Measurements from ENCODE around the gene LMO4. TPM values are rescaled to one million over a fixed set of nuclear protein-coding genes. Genes with fewer than 3 reads are reported as not detected.

Gene LMO4
- total RNA-seq, 4 donors from 2014 or later = 32.7 to 57.3 (median 52.1) TPM

- WGBS, 2 donors = 0 to 1% methylated on average over 7 to 9 of the region's 60 CpGs
- DNase-seq = peak; percentile 16
- TF ChIP-seq POLR2A (IDR thresholded peaks at IDR 0.05) (peak in 1 of 4 donors; percentile 29), CTCF (IDR thresholded peaks at IDR 0.05) (peak in 3 of 6 experiments; percentile 32 to 37 (median 36))
- no peaks in the 10 kb centered on the region for H3K9me3 ChIP-seq
- H3K4me1 ChIP-seq = peaks cover 27 to 79% (median 34%) of the 10 kb centered on the region in 3 donors
- peaks cover 5 to 30% (median 11%) of the 10 kb centered on the region in 3 donors for H3K36me3 ChIP-seq
- peak overlapping the region; percentile 91 to 100 (median 96) for H3K27ac ChIP-seq
- peak overlapping the region; percentile 57 to 99 (median 90) for H3K4me3 ChIP-seq
- intact Hi-C loops (cut with DNase I) = no loop called here
- no peaks in the 10 kb centered on the region for H3K27me3 ChIP-seq
These were observed 6.7 kb downstream of the LMO4 start for GRCh38 chr1:87335175-87335884.

- WGBS, 2 donors = 35 to 38% methylated on average over 10 of the region's 10 CpGs
- Histone ChIP-seq H3K4me3 (peak overlapping the region; percentile 13 to 99 (median 90)), H3K4me1 (peaks cover 27 to 76% (median 34%) of the 10 kb centered on the region in 3 donors), H3K36me3 (peaks cover 12 to 43% (median 22%) of the 10 kb centered on the region in 3 donors), H3K27ac (peak overlapping the region; percentile 2 to 100 (median 62)), H3K9me3 (no peaks in the 10 kb centered on the region), H3K27me3 (no peaks in the 10 kb centered on the region)
- no peak for DNase-seq
- intact Hi-C loops (cut with DNase I) = no loop called here
- no peak for TF ChIP-seq POLR2A (IDR thresholded peaks at IDR 0.05)
- no peak for TF ChIP-seq CTCF (IDR thresholded peaks at IDR 0.05)
These were observed 8.0 kb downstream of the LMO4 start for GRCh38 chr1:87336623-87337067.

- Histone ChIP-seq H3K27ac (peak overlapping the region in 2 of 4 donors; percentile 7 to 100), H3K9me3 (no peaks in the 10 kb centered on the region), H3K27me3 (no peaks in the 10 kb centered on the region), H3K4me1 (peaks cover 27 to 70% (median 33%) of the 10 kb centered on the region in 3 donors), H3K36me3 (peaks cover 12 to 53% (median 22%) of the 10 kb centered on the region in 3 donors), H3K4me3 (no peak overlapping the region)
- no peak for DNase-seq
- WGBS, 2 donors = 69% methylated on average over 5 of the region's 5 CpGs
- intact Hi-C loops (cut with DNase I) = no loop called here
- TF ChIP-seq CTCF (IDR thresholded peaks at IDR 0.05) (no peak), POLR2A (IDR thresholded peaks at IDR 0.05) (no peak)
These were observed 8.9 kb downstream of the LMO4 start for GRCh38 chr1:87337606-87338005.

- TF ChIP-seq CTCF (IDR thresholded peaks at IDR 0.05) (no peak), POLR2A (IDR thresholded peaks at IDR 0.05) (no peak)
- H3K4me3 ChIP-seq = no peak overlapping the region
- H3K27ac ChIP-seq = no peak overlapping the region
- no peaks in the 10 kb centered on the region for H3K27me3 ChIP-seq
- H3K9me3 ChIP-seq = no peaks in the 10 kb centered on the region
- H3K4me1 ChIP-seq = peaks cover 19 to 70% (median 27%) of the 10 kb centered on the region in 3 donors
- intact Hi-C loops (cut with DNase I) = no loop called here
- 16 to 54% methylated on average over 3 of the region's 3 CpGs for WGBS, 2 donors
- no peak for DNase-seq
- peaks cover 12 to 62% (median 22%) of the 10 kb centered on the region in 3 donors for H3K36me3 ChIP-seq
These were observed 9.9 kb downstream of the LMO4 start for GRCh38 chr1:87338566-87338965.

GRCh38 chr1:87344231-87344630, 15.6 kb downstream of the LMO4 start:
- intact Hi-C loops (cut with DNase I) = no loop called here
- WGBS, 2 donors = 86% methylated on average over 3 of the region's 3 CpGs

More at GRCh38 chr1:87344231-87344630, 15.6 kb downstream of the LMO4 start:
- H3K9me3 ChIP-seq = no peaks in the 10 kb centered on the region
- no peak for DNase-seq
- peaks cover 12 to 82% (median 25%) of the 10 kb centered on the region in 3 donors for H3K36me3 ChIP-seq
- no peak overlapping the region for H3K4me3 ChIP-seq
- TF ChIP-seq POLR2A (IDR thresholded peaks at IDR 0.05) = no peak
- TF ChIP-seq CTCF (IDR thresholded peaks at IDR 0.05) = no peak
- H3K27me3 ChIP-seq = no peaks in the 10 kb centered on the region
- H3K27ac ChIP-seq = no peak overlapping the region
- peaks cover 0 to 35% (median 11%) of the 10 kb centered on the region in 3 donors for H3K4me1 ChIP-seq
